ENCODE measurements around the gene EPS8L1. TPM values are rescaled to one million over a fixed set of nuclear protein-coding genes. Genes with fewer than 3 reads are reported as not detected.

EPS8L1 gene
- polyA plus RNA-seq, 1 of the 3 experiments (the other 2 are of a cell fraction): 12.9 TPM

DNA sequence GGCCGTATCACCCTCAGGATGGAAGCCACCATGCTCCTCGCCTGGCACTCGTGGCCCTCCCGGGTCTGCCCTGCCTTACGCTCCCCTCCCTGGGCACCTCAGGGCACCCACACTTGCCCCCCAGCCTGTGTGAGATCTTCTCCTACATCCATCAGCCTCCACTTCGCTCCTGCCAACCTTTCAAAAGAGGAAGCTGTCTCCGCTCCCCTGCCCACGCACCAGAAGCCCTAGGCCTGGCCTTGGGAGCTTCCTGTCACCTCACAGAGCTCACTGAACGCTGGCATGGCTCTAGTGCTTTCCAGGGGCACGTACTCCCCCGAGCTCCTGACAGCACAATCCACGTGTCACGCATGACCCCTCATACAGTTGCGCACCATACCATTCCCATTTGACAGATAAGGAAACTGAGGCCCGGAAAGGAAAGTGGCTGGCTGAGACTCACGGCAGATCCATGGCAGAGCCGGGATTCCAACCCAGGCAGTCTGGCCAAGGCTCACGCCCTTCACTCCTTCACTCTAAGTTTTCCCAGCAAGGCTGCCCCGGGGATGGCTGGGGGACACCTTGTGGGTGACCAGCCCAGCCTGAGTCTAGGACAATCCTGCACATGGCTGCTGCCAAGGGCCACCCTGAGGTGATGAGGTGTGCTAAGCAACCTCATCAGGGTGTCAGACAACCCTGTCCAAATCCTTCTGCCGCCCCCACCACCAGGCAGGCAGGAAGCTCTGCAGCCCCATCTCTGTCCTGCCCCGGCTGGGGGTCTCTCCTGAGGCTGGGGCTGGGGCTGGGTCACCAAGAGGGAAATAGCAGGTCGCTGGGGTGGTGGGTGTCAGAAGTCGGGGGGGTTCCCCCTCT, 22.4 kb downstream of the EPS8L1 start:
- no peaks in the 10 kb centered on the region for H3K27me3 ChIP-seq (ENCODE audit: insufficient read depth)
- no peak overlapping the region for H3K4me2 ChIP-seq
- 0 out of 2 replicates have a peak, but pooled peaks cover 4% of the 10 kb centered on the region for H4K20me1 ChIP-seq (ENCODE audit: insufficient read depth)
- TF ChIP-seq NFIC (IDR thresholded peaks at IDR 0.05; ENCODE audit: borderline replicate concordance) (no peak), POLR2AphosphoS5 (IDR thresholded peaks at IDR 0.05; ENCODE audit: low read depth, low read length) (no peak), FOXJ3 (CRISPR knock-in tag; IDR thresholded peaks at IDR 0.05) (no peak), TCF12 (IDR thresholded peaks at IDR 0.05) (no peak), SIN3A (IDR thresholded peaks at IDR 0.05; ENCODE audit: borderline replicate concordance, low read depth, low read length) (no peak), ELF1 (IDR thresholded peaks at IDR 0.05) (no peak), CHD2 (IDR thresholded peaks at IDR 0.05; ENCODE audit: low read length, partially characterized antibody) (no peak), RAD21 (IDR thresholded peaks at IDR 0.05; ENCODE audit: low read length) (no peak), JUND (IDR thresholded peaks at IDR 0.05) (no peak), TAF1 (IDR thresholded peaks at IDR 0.05; ENCODE audit: borderline replicate concordance, low read depth, low read length) (no peak), FOSL2 (IDR thresholded peaks at IDR 0.05; ENCODE audit: borderline replicate concordance, low read depth) (no peak)
- TF ChIP-seq, protein P1, sequence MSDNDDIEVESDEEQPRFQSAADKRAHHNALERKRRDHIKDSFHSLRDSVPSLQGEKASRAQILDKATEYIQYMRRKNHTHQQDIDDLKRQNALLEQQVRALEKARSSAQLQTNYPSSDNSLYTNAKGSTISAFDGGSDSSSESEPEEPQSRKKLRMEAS (IDR thresholded peaks at IDR 0.05; ENCODE audit: low read depth): no peak
- TF ChIP-seq, protein P2, sequence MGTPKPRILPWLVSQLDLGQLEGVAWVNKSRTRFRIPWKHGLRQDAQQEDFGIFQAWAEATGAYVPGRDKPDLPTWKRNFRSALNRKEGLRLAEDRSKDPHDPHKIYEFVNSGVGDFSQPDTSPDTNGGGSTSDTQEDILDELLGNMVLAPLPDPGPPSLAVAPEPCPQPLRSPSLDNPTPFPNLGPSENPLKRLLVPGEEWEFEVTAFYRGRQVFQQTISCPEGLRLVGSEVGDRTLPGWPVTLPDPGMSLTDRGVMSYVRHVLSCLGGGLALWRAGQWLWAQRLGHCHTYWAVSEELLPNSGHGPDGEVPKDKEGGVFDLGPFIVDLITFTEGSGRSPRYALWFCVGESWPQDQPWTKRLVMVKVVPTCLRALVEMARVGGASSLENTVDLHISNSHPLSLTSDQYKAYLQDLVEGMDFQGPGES (IDR thresholded peaks at IDR 0.05; ENCODE audit: low read depth, low read length): no peak
- TF ChIP-seq, protein P3, sequence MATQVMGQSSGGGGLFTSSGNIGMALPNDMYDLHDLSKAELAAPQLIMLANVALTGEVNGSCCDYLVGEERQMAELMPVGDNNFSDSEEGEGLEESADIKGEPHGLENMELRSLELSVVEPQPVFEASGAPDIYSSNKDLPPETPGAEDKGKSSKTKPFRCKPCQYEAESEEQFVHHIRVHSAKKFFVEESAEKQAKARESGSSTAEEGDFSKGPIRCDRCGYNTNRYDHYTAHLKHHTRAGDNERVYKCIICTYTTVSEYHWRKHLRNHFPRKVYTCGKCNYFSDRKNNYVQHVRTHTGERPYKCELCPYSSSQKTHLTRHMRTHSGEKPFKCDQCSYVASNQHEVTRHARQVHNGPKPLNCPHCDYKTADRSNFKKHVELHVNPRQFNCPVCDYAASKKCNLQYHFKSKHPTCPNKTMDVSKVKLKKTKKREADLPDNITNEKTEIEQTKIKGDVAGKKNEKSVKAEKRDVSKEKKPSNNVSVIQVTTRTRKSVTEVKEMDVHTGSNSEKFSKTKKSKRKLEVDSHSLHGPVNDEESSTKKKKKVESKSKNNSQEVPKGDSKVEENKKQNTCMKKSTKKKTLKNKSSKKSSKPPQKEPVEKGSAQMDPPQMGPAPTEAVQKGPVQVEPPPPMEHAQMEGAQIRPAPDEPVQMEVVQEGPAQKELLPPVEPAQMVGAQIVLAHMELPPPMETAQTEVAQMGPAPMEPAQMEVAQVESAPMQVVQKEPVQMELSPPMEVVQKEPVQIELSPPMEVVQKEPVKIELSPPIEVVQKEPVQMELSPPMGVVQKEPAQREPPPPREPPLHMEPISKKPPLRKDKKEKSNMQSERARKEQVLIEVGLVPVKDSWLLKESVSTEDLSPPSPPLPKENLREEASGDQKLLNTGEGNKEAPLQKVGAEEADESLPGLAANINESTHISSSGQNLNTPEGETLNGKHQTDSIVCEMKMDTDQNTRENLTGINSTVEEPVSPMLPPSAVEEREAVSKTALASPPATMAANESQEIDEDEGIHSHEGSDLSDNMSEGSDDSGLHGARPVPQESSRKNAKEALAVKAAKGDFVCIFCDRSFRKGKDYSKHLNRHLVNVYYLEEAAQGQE (IDR thresholded peaks at IDR 0.05; ENCODE audit: low read depth, low read length): no peak
- TF ChIP-seq, protein P4, sequence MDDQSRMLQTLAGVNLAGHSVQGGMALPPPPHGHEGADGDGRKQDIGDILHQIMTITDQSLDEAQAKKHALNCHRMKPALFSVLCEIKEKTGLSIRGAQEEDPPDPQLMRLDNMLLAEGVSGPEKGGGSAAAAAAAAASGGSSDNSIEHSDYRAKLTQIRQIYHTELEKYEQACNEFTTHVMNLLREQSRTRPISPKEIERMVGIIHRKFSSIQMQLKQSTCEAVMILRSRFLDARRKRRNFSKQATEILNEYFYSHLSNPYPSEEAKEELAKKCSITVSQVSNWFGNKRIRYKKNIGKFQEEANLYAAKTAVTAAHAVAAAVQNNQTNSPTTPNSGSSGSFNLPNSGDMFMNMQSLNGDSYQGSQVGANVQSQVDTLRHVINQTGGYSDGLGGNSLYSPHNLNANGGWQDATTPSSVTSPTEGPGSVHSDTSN (IDR thresholded peaks at IDR 0.05): no peak
- no peak overlapping the region for H3K27ac ChIP-seq (ENCODE audit: low read depth in 2 of 2, low read length in 1 of 2)
- DNase-seq: no peak
- no peak overlapping the region for H3K4me3 ChIP-seq (ENCODE audit: low read depth in 2 of 2, low read length in 1 of 2)
- H2AFZ ChIP-seq (ENCODE audit: low read depth): no peak overlapping the region
- H3K9me3 ChIP-seq: no peaks in the 10 kb centered on the region
- 97% methylated on average over 23 of the region's 23 CpGs for WGBS (ENCODE audit: low lambda C conversion rate)
- no peak overlapping the region for H3K9ac ChIP-seq
- no peaks in the 10 kb centered on the region for H3F3A ChIP-seq (replicated peaks; ENCODE audit: insufficient read depth)
- ChIA-PET CTCF (interaction anchor here (1.3 to 1.6 kb wide), 3 partner anchors 9 to 13 kb away, joined by 4 to 6 read pairs (median 5); no protein-coding TSS in a partner anchor), POLR2A (no interaction called here)
- no peaks in the 10 kb centered on the region for H3K4me1 ChIP-seq (ENCODE audit: control insufficient read depth in 1 of 2, insufficient read depth in 2 of 2, low read depth in 1 of 2, low read length in 1 of 2)
- no peaks in the 10 kb centered on the region for H3K9me2 ChIP-seq
- H3K36me3 ChIP-seq (replicated peaks in 1 of 2; ENCODE audit: control insufficient read depth in 1 of 2, insufficient read depth in 2 of 2, low read length in 1 of 2): peaks cover 12 to 40% of the 10 kb centered on the region in 2 experiments
- H3K79me2 ChIP-seq (ENCODE audit: insufficient read depth): 0 out of 2 replicates have a peak, but pooled peaks cover 6% of the 10 kb centered on the region
